Spinal cord (tissue), 10 donors: Measurements from ENCODE around the gene SPTLC2. TPM values are rescaled to one million over a fixed set of nuclear protein-coding genes. Genes with fewer than 3 reads are reported as not detected.

ENCODE experiments used
- DNase-seq, 6 donors: peaks; one replicate each; pipeline versions ENCODE4 v3.0.0 to v3.0.0-alpha.2; 2013 to 2015; ENCODE audit warnings: low spot score in 6 of 6, low read depth in 4 of 6
- H3K27ac ChIP-seq: one replicate; pipeline ENCODE4 v1.5.1; 2013; ENCODE audit warnings: low read depth, low read length, control low read depth
- H3K27me3 ChIP-seq: one replicate; pipeline ENCODE4 v1.6.1; 2013; ENCODE audit warnings: low read length; ENCODE audit not compliant: control insufficient read depth, insufficient read depth
- H3K36me3 ChIP-seq: one replicate; pipeline ENCODE4 v1.6.1; 2013; ENCODE audit warnings: low read length; ENCODE audit not compliant: control insufficient read depth, insufficient read depth
- H3K4me1 ChIP-seq: one replicate; pipeline ENCODE4 v1.6.1; 2013; ENCODE audit warnings: low read length; ENCODE audit not compliant: control insufficient read depth, insufficient read depth
- H3K4me3 ChIP-seq: one replicate; pipeline ENCODE4 v1.5.1; 2013; ENCODE audit warnings: low read depth, low read length, control low read depth
- H3K9me3 ChIP-seq: one replicate; pipeline ENCODE4 v1.6.1; 2013; ENCODE audit warnings: low read length; ENCODE audit not compliant: control insufficient read depth, insufficient read depth
- WGBS: methylation state at CpG from one replicate; pipeline ENCODE4 v1.1.5; 2013; ENCODE audit warnings: missing lambda C conversion rate; ENCODE audit not compliant: insufficient coverage; 5-methylcytosine and 5-hydroxymethylcytosine counted together
- polyA plus RNA-seq, 2 donors: library from polyadenylated mRNA; unstranded; fragments of 120-200 nt; gene quantifications; one replicate each; pipeline ENCODE4 v1.2.1, GENCODE V29; 2013; ENCODE audit not compliant: insufficient read length in 2 of 2
- total RNA-seq, 2 donors: library from RNA; depleted of rRNA in 1 of 2; stranded (reverse); fragments of 120-200 nt in 1 of 2; fragments of >200 nt in 1 of 2; gene quantifications; one replicate each; pipeline versions ENCODE4 v1.2.3 to v1.2.4, GENCODE V29; 2013 to 2014
- donor health status: healthy.

SPTLC2 gene
- total and polyA plus RNA-seq, 4 donors: 24.4 to 68.1 (median 39.6) TPM

GRCh38 chr14:77524536-77524935 is 91.9 kb downstream of the SPTLC2 start:
- no peak for DNase-seq
- H3K36me3 ChIP-seq: peaks cover 2% of the 10 kb centered on the region
- WGBS: 57% methylated on average over 3 of the region's 6 CpGs
- no peaks in the 10 kb centered on the region for H3K4me1 ChIP-seq
- no peak overlapping the region for H3K27ac ChIP-seq
- no peak overlapping the region for H3K4me3 ChIP-seq
- no peaks in the 10 kb centered on the region for H3K27me3 ChIP-seq
- H3K9me3 ChIP-seq: no peaks in the 10 kb centered on the region

GRCh38 chr14:77523109-77523508 is 93.3 kb downstream of the SPTLC2 start:
- 90% methylated on average over 3 of the region's 3 CpGs for WGBS
- H3K36me3 ChIP-seq: peaks cover 8% of the 10 kb centered on the region
- H3K4me1 ChIP-seq: no peaks in the 10 kb centered on the region
- no peaks in the 10 kb centered on the region for H3K9me3 ChIP-seq
- no peak overlapping the region for H3K4me3 ChIP-seq
- H3K27ac ChIP-seq: no peak overlapping the region
- no peaks in the 10 kb centered on the region for H3K27me3 ChIP-seq
- no peak for DNase-seq

- no peak for DNase-seq
- Histone ChIP-seq H3K4me1 (no peaks in the 10 kb centered on the region), H3K27ac (no peak overlapping the region), H3K4me3 (no peak overlapping the region), H3K27me3 (no peaks in the 10 kb centered on the region), H3K36me3 (peaks cover 17% of the 10 kb centered on the region), H3K9me3 (no peaks in the 10 kb centered on the region)
- WGBS: 98% methylated on average over 4 of the region's 4 CpGs
Measured at GRCh38 chr14:77520555-77520954, 95.9 kb downstream of the SPTLC2 start.

GRCh38 chr14:77516126-77516525 is 100.3 kb downstream of the SPTLC2 start:
- H3K27ac ChIP-seq: no peak overlapping the region
- H3K4me1 ChIP-seq: no peaks in the 10 kb centered on the region
- H3K27me3 ChIP-seq: no peaks in the 10 kb centered on the region
- H3K4me3 ChIP-seq: no peak overlapping the region
- H3K9me3 ChIP-seq: no peaks in the 10 kb centered on the region
- H3K36me3 ChIP-seq: peaks cover 17% of the 10 kb centered on the region
- no peak for DNase-seq

GRCh38 chr14:77511486-77512162 is 104.8 kb downstream of the SPTLC2 start:
- Histone ChIP-seq H3K27ac (no peak overlapping the region), H3K27me3 (no peaks in the 10 kb centered on the region), H3K9me3 (no peaks in the 10 kb centered on the region), H3K4me3 (no peak overlapping the region), H3K4me1 (no peaks in the 10 kb centered on the region), H3K36me3 (peaks cover 3% of the 10 kb centered on the region)
- DNase-seq: no peak
- WGBS: 97% methylated on average over 7 of the region's 8 CpGs

GRCh38 chr14:77509366-77509765 is 107.1 kb downstream of the SPTLC2 start:
- no CpG with 5 or more reads among the region's 4 CpGs for WGBS
- H3K27ac ChIP-seq: no peak overlapping the region
- no peaks in the 10 kb centered on the region for H3K9me3 ChIP-seq
- no peaks in the 10 kb centered on the region for H3K4me1 ChIP-seq
- peaks cover 3% of the 10 kb centered on the region for H3K36me3 ChIP-seq
- H3K4me3 ChIP-seq: no peak overlapping the region
- no peak for DNase-seq
- H3K27me3 ChIP-seq: no peaks in the 10 kb centered on the region

- H3K27me3 ChIP-seq: no peaks in the 10 kb centered on the region
- WGBS: 100% methylated on average over 1 of the region's 3 CpGs
- peaks cover 3% of the 10 kb centered on the region for H3K36me3 ChIP-seq
- no peaks in the 10 kb centered on the region for H3K4me1 ChIP-seq
- H3K4me3 ChIP-seq: no peak overlapping the region
- no peak for DNase-seq
- no peaks in the 10 kb centered on the region for H3K9me3 ChIP-seq
- H3K27ac ChIP-seq: no peak overlapping the region
Measured at GRCh38 chr14:77508876-77509275, 107.6 kb downstream of the SPTLC2 start.

- Histone ChIP-seq H3K9me3 (no peaks in the 10 kb centered on the region), H3K27ac (no peak overlapping the region), H3K4me3 (no peak overlapping the region), H3K36me3 (peaks cover 3% of the 10 kb centered on the region), H3K4me1 (no peaks in the 10 kb centered on the region), H3K27me3 (no peaks in the 10 kb centered on the region)
- WGBS: no CpG with 5 or more reads among the region's 4 CpGs
- DNase-seq: no peak
Measured at GRCh38 chr14:77508249-77508648, 108.2 kb downstream of the SPTLC2 start.

- no peaks in the 10 kb centered on the region for H3K4me1 ChIP-seq
- H3K9me3 ChIP-seq: no peaks in the 10 kb centered on the region
- 96% methylated on average over 3 of the region's 3 CpGs for WGBS
- no peak for DNase-seq
- H3K27ac ChIP-seq: no peak overlapping the region
- no peak overlapping the region for H3K4me3 ChIP-seq
- H3K36me3 ChIP-seq: peaks cover 3% of the 10 kb centered on the region
- H3K27me3 ChIP-seq: no peaks in the 10 kb centered on the region
Measured at GRCh38 chr14:77507762-77508161, 108.7 kb downstream of the SPTLC2 start.

GRCh38 chr14:77505031-77505430 is 111.4 kb downstream of the SPTLC2 start:
- Histone ChIP-seq H3K27ac (no peak overlapping the region), H3K36me3 (peaks cover 3% of the 10 kb centered on the region), H3K4me1 (no peaks in the 10 kb centered on the region), H3K9me3 (no peaks in the 10 kb centered on the region), H3K27me3 (peaks cover 4% of the 10 kb centered on the region), H3K4me3 (no peak overlapping the region)
- DNase-seq: no peak
- no CpG with 5 or more reads among the region's 4 CpGs for WGBS
